Caco-2 (cell line): ENCODE data around the gene SS18L1. TPM values are rescaled to one million over a fixed set of nuclear protein-coding genes. Genes with fewer than 3 reads are reported as not detected.

Experiments
- BruUV-seq: library from RNA; stranded (reverse); fragments of 400-500 nt; replicated peaks from 2 replicates; lab custom pipeline; 2021; lab: Mats Ljungman, UMichigan
- CTCF ChIA-PET: fragments of 300-600 bp; sonication (Branson Sonifier 250); formaldehyde crosslinking; loops from one replicate; lab custom pipeline; 2022; ENCODE audit warnings: antibody characterized with exemption; lab: Charles Lee
- POLR2A ChIA-PET: fragments of 300-600 bp; sonication (Branson Sonifier 250); formaldehyde crosslinking; loops from one replicate; lab custom pipeline; 2022; ENCODE audit warnings: antibody characterized with exemption; lab: Charles Lee
- DNase-seq, 2 experiments: peaks; one replicate each; pipeline versions ENCODE4 v3.0.0 to v3.0.0-alpha.2; 2020 to 2022
- H3K27me3 ChIP-seq: replicated peaks from 2 replicates; pipeline ENCODE4 v1.6.0; 2011; ENCODE audit warnings: low read length; ENCODE audit not compliant: control insufficient read depth, insufficient read depth
- H3K36me3 ChIP-seq: 2 replicates; pipeline ENCODE4 v1.5.1; 2011; ENCODE audit warnings: low read length; ENCODE audit not compliant: control insufficient read depth, insufficient read depth
- H3K4me1 ChIP-seq: fragments of 250-450 bp; sonication (Bioruptor Pico); 2 replicates; pipeline ENCODE4 v1.5.1; 2020; ENCODE audit warnings: mild to moderate bottlenecking
- H3K4me3 ChIP-seq: 2 replicates; pipeline ENCODE4 v1.5.1; 2011; ENCODE audit warnings: low read depth, mild to moderate bottlenecking, control low read depth, low read length
- H3K9me3 ChIP-seq: fragments of 250-450 bp; sonication (Bioruptor Pico); 2 replicates; pipeline ENCODE4 v1.5.1; 2020; ENCODE audit warnings: mild to moderate bottlenecking, moderate library complexity
- H3K27ac Mint-ChIP-seq: one replicate; pipeline ENCODE4 v1.8.0; 2022; ENCODE audit warnings: mixed read lengths; ENCODE audit not compliant: unreplicated experiment
- H3K27me3 Mint-ChIP-seq: one replicate; pipeline ENCODE4 v1.8.0; 2022; ENCODE audit warnings: mixed read lengths; ENCODE audit not compliant: insufficient read depth, unreplicated experiment
- H3K36me3 Mint-ChIP-seq: one replicate; pipeline ENCODE4 v1.8.0; 2022; ENCODE audit warnings: mild to moderate bottlenecking, mixed read lengths; ENCODE audit not compliant: insufficient read depth, unreplicated experiment
- H3K4me1 Mint-ChIP-seq: one replicate; pipeline ENCODE4 v1.8.0; 2022; ENCODE audit warnings: low read depth, mixed read lengths; ENCODE audit not compliant: unreplicated experiment
- H3K4me3 Mint-ChIP-seq: one replicate; pipeline ENCODE4 v1.8.0; 2022; ENCODE audit warnings: mild to moderate bottlenecking, moderate library complexity, mixed read lengths; ENCODE audit not compliant: unreplicated experiment
- H3K9me3 Mint-ChIP-seq: one replicate; pipeline ENCODE4 v1.8.0; 2022; ENCODE audit warnings: mixed read lengths; ENCODE audit not compliant: unreplicated experiment
- CTCF ChIP-seq, 2 experiments: fragments of 200-600 bp in 1 of 2; IDR thresholded peaks; 1 replicate in 1 of 2; 2 replicates in 1 of 2; pipeline versions ENCODE4 v1.5.1 to v1.8.0; 2011 to 2022; ENCODE audit warnings: antibody characterized with exemption in 1 of 2, control low read depth in 1 of 2, inconsistent platforms in 1 of 2, low read depth in 1 of 2, low read length in 1 of 2, mild to moderate bottlenecking in 1 of 2, moderate library complexity in 1 of 2; ENCODE audit not compliant: insufficient read depth in 1 of 2, severe bottlenecking in 1 of 2, unreplicated experiment in 1 of 2
- intact Hi-C: fragments of 100-400 bp; cut with micrococcal nuclease; formaldehyde crosslinking; loops from one replicate; pipeline ENCODE4 v1.10.0; 2022; ENCODE audit not compliant: unreplicated experiment
- total RNA-seq: library from RNA; stranded (reverse); gene quantifications from 2 replicates; pipeline ENCODE4 v1.2.3, GENCODE V29; 2022

The SS18L1 gene
- total RNA-seq, 1 experiment from 2014 or later = 46.4 TPM

- no peaks in the 10 kb centered on the region for H3K4me1 ChIP-seq
- CTCF ChIA-PET = no interaction called here
- no peak overlapping the region for H3K27ac Mint-ChIP-seq
- no TSS peak for BruUV-seq
- H3K36me3 ChIP-seq = no peaks in the 10 kb centered on the region
- no peak for TF ChIP-seq CTCF (IDR thresholded peaks at IDR 0.05; ENCODE audit: insufficient read depth in 1 of 2, low read depth in 1 of 2, low read length in 1 of 2, severe bottlenecking in 1 of 2, unreplicated experiment in 1 of 2)
- no peaks in the 10 kb centered on the region for H3K9me3 ChIP-seq
- H3K9me3 Mint-ChIP-seq = no peaks in the 10 kb centered on the region
- H3K4me3 ChIP-seq = no peak overlapping the region
- POLR2A ChIA-PET = no interaction called here
- no peak for DNase-seq
- intact Hi-C loops = no loop called here
- peaks cover 11% of the 10 kb centered on the region for H3K36me3 Mint-ChIP-seq
- peaks cover 3% of the 10 kb centered on the region; the same call in 1 of the 2 replicates for H3K27me3 ChIP-seq
- no peaks in the 10 kb centered on the region for H3K4me1 Mint-ChIP-seq
- no peak overlapping the region for H3K4me3 Mint-ChIP-seq
- peaks cover 18% of the 10 kb centered on the region for H3K27me3 Mint-ChIP-seq
These were observed 66.9 kb downstream of the SS18L1 start for GRCh38 chr20:62210496-62210855.

GRCh38 chr20:62211216-62211615 is 67.6 kb downstream of the SS18L1 start:
- H3K27ac Mint-ChIP-seq = no peak overlapping the region
- Histone ChIP-seq H3K36me3 (no peaks in the 10 kb centered on the region), H3K4me3 (no peak overlapping the region), H3K27me3 (peaks cover 4% of the 10 kb centered on the region; the same call in 1 of the 2 replicates), H3K9me3 (no peaks in the 10 kb centered on the region), H3K4me1 (no peaks in the 10 kb centered on the region)
- ChIA-PET CTCF (no interaction called here), POLR2A (interaction anchor here (0.5 kb wide), 1 partner anchor 44 kb away, joined by 3 read pairs; no protein-coding TSS in a partner anchor)
- intact Hi-C loops = no loop called here
- peaks cover 3% of the 10 kb centered on the region for H3K36me3 Mint-ChIP-seq
- no peak for TF ChIP-seq CTCF (IDR thresholded peaks at IDR 0.05; ENCODE audit: insufficient read depth in 1 of 2, low read depth in 1 of 2, low read length in 1 of 2, severe bottlenecking in 1 of 2, unreplicated experiment in 1 of 2)
- BruUV-seq = no TSS peak
- no peak for DNase-seq
- no peaks in the 10 kb centered on the region for H3K4me1 Mint-ChIP-seq
- no peak overlapping the region for H3K4me3 Mint-ChIP-seq
- H3K27me3 Mint-ChIP-seq = peaks cover 23% of the 10 kb centered on the region
- no peaks in the 10 kb centered on the region for H3K9me3 Mint-ChIP-seq

DNA sequence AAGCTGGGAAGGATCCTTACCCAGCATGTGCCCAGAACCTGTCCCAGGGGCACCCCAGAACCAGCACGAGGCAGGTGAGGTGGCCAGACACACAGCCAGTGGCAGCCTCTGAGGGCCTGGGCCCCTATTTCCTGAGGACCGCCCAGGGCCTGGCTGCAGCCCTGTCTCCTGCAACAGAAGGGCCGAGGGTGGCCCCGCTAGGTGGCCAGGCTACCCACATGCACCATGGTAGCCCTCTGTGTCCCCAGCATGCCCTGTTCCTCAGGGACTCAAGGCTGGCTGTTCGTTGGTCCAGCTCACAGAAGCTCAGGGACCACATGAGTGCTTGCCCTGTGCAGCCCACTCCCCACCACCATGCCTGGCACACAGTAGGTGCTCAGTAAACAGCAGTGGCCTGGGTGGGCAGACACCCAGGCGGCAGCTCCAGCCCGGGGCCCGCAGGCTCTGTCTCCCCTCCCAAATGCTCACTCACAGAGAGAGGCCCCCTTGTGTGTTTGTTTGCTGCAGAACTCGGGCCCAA is 68.3 kb downstream of the SS18L1 start:
- Histone ChIP-seq H3K36me3 (no peaks in the 10 kb centered on the region), H3K9me3 (no peaks in the 10 kb centered on the region), H3K4me3 (no peak overlapping the region), H3K4me1 (no peaks in the 10 kb centered on the region), H3K27me3 (peaks cover 4% of the 10 kb centered on the region; the same call in 1 of the 2 replicates)
- intact Hi-C loops = no loop called here
- no peak for DNase-seq
- Mint-ChIP-seq H3K4me3 (no peak overlapping the region), H3K27me3 (peaks cover 26% of the 10 kb centered on the region), H3K36me3 (no peaks in the 10 kb centered on the region), H3K27ac (no peak overlapping the region), H3K9me3 (no peaks in the 10 kb centered on the region), H3K4me1 (no peaks in the 10 kb centered on the region)
- ChIA-PET POLR2A (interaction anchor here (0.5 kb wide), 1 partner anchor 44 kb away, joined by 3 read pairs; no protein-coding TSS in a partner anchor), CTCF (no interaction called here)
- no TSS peak for BruUV-seq
- TF ChIP-seq CTCF (IDR thresholded peaks at IDR 0.05; ENCODE audit: insufficient read depth in 1 of 2, low read depth in 1 of 2, low read length in 1 of 2, severe bottlenecking in 1 of 2, unreplicated experiment in 1 of 2) = no peak
